Measurements from ENCODE around the gene HADHB. TPM values are rescaled to one million over a fixed set of nuclear protein-coding genes. Genes with fewer than 3 reads are reported as not detected.
"Not testable (repeated sequence)": the region's sequence is repeated elsewhere in the genome, so short reads cannot be mapped to it uniquely, and the experiment has no call there.

Gene HADHB
- total and polyA plus RNA-seq, 4 donors = 83.1 to 95.7 (median 86.3) TPM

GRCh38 chr2:26251893-26252292 is 7.2 kb downstream of the HADHB start:
- 37 to 47% methylated on average over 3 of the region's 3 CpGs for WGBS, 2 donors
- Histone ChIP-seq H3K27ac (ENCODE audit: low read depth in 1 of 2, low read length in 2 of 2) (no peak overlapping the region), H3K4me3 (ENCODE audit: low read length in 2 of 2) (no peak overlapping the region), H3K36me3 (ENCODE audit: control insufficient read depth in 1 of 2, insufficient read depth in 2 of 2, low read length in 1 of 2) (no peaks in the 10 kb centered on the region), H3K4me1 (ENCODE audit: control insufficient read depth in 1 of 2, insufficient read depth in 2 of 2, low read length in 2 of 2) (no peaks in the 10 kb centered on the region), H3K9me3 (ENCODE audit: control insufficient read depth, low read length) (no peaks in the 10 kb centered on the region), H3K27me3 (ENCODE audit: control insufficient read depth in 1 of 2, insufficient read depth in 2 of 2, low read length in 1 of 2) (no peaks in the 10 kb centered on the region)
- intact Hi-C loops (cut with DNase I) = no loop called here
- ATAC-seq (ENCODE audit: low FRiP score) (no peak), DNase-seq (no peak)

GRCh38 chr2:26255759-26256384 is 11.1 kb downstream of the HADHB start:
- Histone ChIP-seq H3K27me3 (ENCODE audit: control insufficient read depth in 1 of 2, insufficient read depth in 2 of 2, low read length in 1 of 2) (no peaks in the 10 kb centered on the region), H3K27ac (ENCODE audit: low read depth in 1 of 2, low read length in 2 of 2) (no peak overlapping the region), H3K36me3 (ENCODE audit: control insufficient read depth in 1 of 2, insufficient read depth in 2 of 2, low read length in 1 of 2) (peaks cover 0 to 6% of the 10 kb centered on the region in 2 donors), H3K4me1 (ENCODE audit: control insufficient read depth in 1 of 2, insufficient read depth in 2 of 2, low read length in 2 of 2) (no peaks in the 10 kb centered on the region), H3K4me3 (ENCODE audit: low read length in 2 of 2) (no peak overlapping the region), H3K9me3 (ENCODE audit: control insufficient read depth, low read length) (no peaks in the 10 kb centered on the region)
- ATAC-seq (ENCODE audit: low FRiP score) (no peak), DNase-seq (no peak)
- 79 to 80% methylated on average over 3 of the region's 3 CpGs for WGBS, 2 donors
- intact Hi-C loops (cut with DNase I) = no loop called here

GRCh38 chr2:26258836-26259235 is 14.1 kb downstream of the HADHB start:
- ATAC-seq (ENCODE audit: low FRiP score); H3K27ac ChIP-seq (ENCODE audit: low read depth in 1 of 2, low read length in 2 of 2); H3K4me1 ChIP-seq (ENCODE audit: control insufficient read depth in 1 of 2, insufficient read depth in 2 of 2, low read length in 2 of 2); intact Hi-C loops (cut with DNase I); H3K9me3 ChIP-seq (ENCODE audit: control insufficient read depth, low read length); H3K36me3 ChIP-seq (ENCODE audit: control insufficient read depth in 1 of 2, insufficient read depth in 2 of 2, low read length in 1 of 2); DNase-seq; H3K4me3 ChIP-seq (ENCODE audit: low read length in 2 of 2); H3K27me3 ChIP-seq (ENCODE audit: control insufficient read depth in 1 of 2, insufficient read depth in 2 of 2, low read length in 1 of 2): not testable (repeated sequence)
- WGBS, 2 donors = 90% methylated on average over 8 of the region's 8 CpGs

GRCh38 chr2:26268213-26268612 is 23.5 kb downstream of the HADHB start:
- H3K9me3 ChIP-seq (ENCODE audit: control insufficient read depth, low read length) = no peaks in the 10 kb centered on the region
- H3K4me1 ChIP-seq (ENCODE audit: control insufficient read depth in 1 of 2, insufficient read depth in 2 of 2, low read length in 2 of 2) = no peaks in the 10 kb centered on the region
- no peak overlapping the region for H3K4me3 ChIP-seq (ENCODE audit: low read length in 2 of 2)
- 82 to 86% methylated on average over 4 of the region's 4 CpGs for WGBS, 2 donors
- intact Hi-C loops (cut with DNase I) = no loop called here
- no peak overlapping the region for H3K27ac ChIP-seq (ENCODE audit: low read depth in 1 of 2, low read length in 2 of 2)
- ATAC-seq (ENCODE audit: low FRiP score) (no peak), DNase-seq (no peak)
- no peaks in the 10 kb centered on the region for H3K27me3 ChIP-seq (ENCODE audit: control insufficient read depth in 1 of 2, insufficient read depth in 2 of 2, low read length in 1 of 2)
- H3K36me3 ChIP-seq (ENCODE audit: control insufficient read depth in 1 of 2, insufficient read depth in 2 of 2, low read length in 1 of 2) = peaks cover 0 to 3% of the 10 kb centered on the region in 2 donors

- intact Hi-C loops (cut with DNase I); H3K27ac ChIP-seq (ENCODE audit: low read depth in 1 of 2, low read length in 2 of 2): not testable (repeated sequence)
- WGBS, 2 donors = 91 to 95% methylated on average over 12 of the region's 12 CpGs
Measured at GRCh38 chr2:26268670-26269385, 24.1 kb downstream of the HADHB start.

GRCh38 chr2:26269571-26270158 is 24.9 kb downstream of the HADHB start:
- no peak overlapping the region for H3K27ac ChIP-seq (ENCODE audit: low read depth in 1 of 2, low read length in 2 of 2)

More at GRCh38 chr2:26268670-26269385, 24.1 kb downstream of the HADHB start:
- ATAC-seq (ENCODE audit: low FRiP score); H3K9me3 ChIP-seq (ENCODE audit: control insufficient read depth, low read length); H3K27me3 ChIP-seq (ENCODE audit: control insufficient read depth in 1 of 2, insufficient read depth in 2 of 2, low read length in 1 of 2); H3K4me1 ChIP-seq (ENCODE audit: control insufficient read depth in 1 of 2, insufficient read depth in 2 of 2, low read length in 2 of 2); H3K4me3 ChIP-seq (ENCODE audit: low read length in 2 of 2); DNase-seq; H3K36me3 ChIP-seq (ENCODE audit: control insufficient read depth in 1 of 2, insufficient read depth in 2 of 2, low read length in 1 of 2): not testable (repeated sequence)

GRCh38 chr2:26270373-26270772 is 25.6 kb downstream of the HADHB start:
- Histone ChIP-seq H3K36me3 (ENCODE audit: control insufficient read depth in 1 of 2, insufficient read depth in 2 of 2, low read length in 1 of 2) (peaks cover 0 to under 1% of the 10 kb centered on the region in 2 donors), H3K4me1 (ENCODE audit: control insufficient read depth in 1 of 2, insufficient read depth in 2 of 2, low read length in 2 of 2) (no peaks in the 10 kb centered on the region), H3K9me3 (ENCODE audit: control insufficient read depth, low read length) (no peaks in the 10 kb centered on the region), H3K27me3 (ENCODE audit: control insufficient read depth in 1 of 2, insufficient read depth in 2 of 2, low read length in 1 of 2) (no peaks in the 10 kb centered on the region), H3K4me3 (ENCODE audit: low read length in 2 of 2) (no peak overlapping the region), H3K27ac (ENCODE audit: low read depth in 1 of 2, low read length in 2 of 2) (no peak overlapping the region)
- intact Hi-C loops (cut with DNase I) = no loop called here
- no peak for DNase-seq
- ATAC-seq (ENCODE audit: low FRiP score) = no peak

More at GRCh38 chr2:26269571-26270158, 24.9 kb downstream of the HADHB start:
- Histone ChIP-seq H3K4me3 (ENCODE audit: low read length in 2 of 2) (no peak overlapping the region), H3K9me3 (ENCODE audit: control insufficient read depth, low read length) (no peaks in the 10 kb centered on the region), H3K4me1 (ENCODE audit: control insufficient read depth in 1 of 2, insufficient read depth in 2 of 2, low read length in 2 of 2) (no peaks in the 10 kb centered on the region), H3K27me3 (ENCODE audit: control insufficient read depth in 1 of 2, insufficient read depth in 2 of 2, low read length in 1 of 2) (no peaks in the 10 kb centered on the region), H3K36me3 (ENCODE audit: control insufficient read depth in 1 of 2, insufficient read depth in 2 of 2, low read length in 1 of 2) (no peaks in the 10 kb centered on the region)
- ATAC-seq (ENCODE audit: low FRiP score) (no peak), DNase-seq (no peak)
- 94 to 97% methylated on average over 6 of the region's 6 CpGs for WGBS, 2 donors
- intact Hi-C loops (cut with DNase I) = no loop called here

- DNase-seq (no peak), ATAC-seq (ENCODE audit: low FRiP score) (no peak)
- Histone ChIP-seq H3K9me3 (ENCODE audit: control insufficient read depth, low read length) (no peaks in the 10 kb centered on the region), H3K4me3 (ENCODE audit: low read length in 2 of 2) (no peak overlapping the region), H3K27me3 (ENCODE audit: control insufficient read depth in 1 of 2, insufficient read depth in 2 of 2, low read length in 1 of 2) (no peaks in the 10 kb centered on the region), H3K27ac (ENCODE audit: low read depth in 1 of 2, low read length in 2 of 2) (no peak overlapping the region), H3K4me1 (ENCODE audit: control insufficient read depth in 1 of 2, insufficient read depth in 2 of 2, low read length in 2 of 2) (no peaks in the 10 kb centered on the region), H3K36me3 (ENCODE audit: control insufficient read depth in 1 of 2, insufficient read depth in 2 of 2, low read length in 1 of 2) (peaks cover 0 to 5% of the 10 kb centered on the region in 2 donors)
- WGBS, 2 donors = 87 to 95% methylated on average over 2 of the region's 2 CpGs
- intact Hi-C loops (cut with DNase I) = no loop called here
Measured at GRCh38 chr2:26273501-26273900, 28.8 kb downstream of the HADHB start.
